Measurements from ENCODE around the gene ACSS1.

ACSS1 gene

DNA sequence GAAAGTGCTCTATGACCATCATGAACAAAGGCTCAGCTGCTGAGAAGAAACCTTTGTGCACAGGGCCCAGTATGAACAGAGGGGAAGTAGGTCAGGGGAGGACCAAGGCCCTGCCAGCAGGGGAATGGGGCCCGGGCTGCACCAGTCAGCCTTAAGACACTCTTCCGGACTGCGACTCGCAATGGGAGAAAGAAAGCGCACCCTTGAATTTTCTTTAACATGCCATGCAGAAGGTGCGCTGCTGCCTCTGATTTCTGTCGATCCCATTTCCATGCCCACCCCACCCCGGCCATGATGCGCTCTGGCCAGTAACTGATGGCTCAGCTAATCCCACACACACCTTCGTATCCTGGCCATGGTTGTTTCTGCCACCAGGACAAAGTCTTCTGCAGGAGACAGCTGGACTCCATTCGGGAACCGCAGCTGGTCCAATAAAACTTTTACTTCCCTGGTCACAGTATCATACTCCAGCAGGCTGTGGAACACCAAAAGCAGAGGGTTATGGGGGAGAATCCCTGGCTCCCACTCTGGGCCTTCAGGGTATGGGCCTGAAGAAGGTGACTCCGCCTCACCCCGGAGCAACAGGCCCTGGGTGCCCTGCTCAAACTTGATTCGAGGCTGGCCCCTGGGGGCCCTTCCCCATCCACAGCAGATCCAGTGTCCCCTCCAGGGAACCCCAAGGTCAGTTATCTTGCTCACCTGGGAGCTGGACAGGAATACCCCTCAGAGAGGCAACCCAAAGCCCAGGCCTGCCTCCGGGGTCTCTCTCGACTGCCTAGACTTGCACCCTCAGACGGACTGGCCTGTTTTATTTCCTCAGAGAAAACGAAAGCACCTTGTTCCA is 88.5 kb downstream of the ACSS1 start:
- no peak overlapping the region for H3K27ac ChIP-seq (ENCODE audit: poor library complexity, severe bottlenecking)
- H3K4me1 ChIP-seq (ENCODE audit: insufficient read depth, poor library complexity, severe bottlenecking) = no peaks in the 10 kb centered on the region
- peaks cover 32% of the 10 kb centered on the region for H3K36me3 ChIP-seq (ENCODE audit: low read depth)

DNA sequence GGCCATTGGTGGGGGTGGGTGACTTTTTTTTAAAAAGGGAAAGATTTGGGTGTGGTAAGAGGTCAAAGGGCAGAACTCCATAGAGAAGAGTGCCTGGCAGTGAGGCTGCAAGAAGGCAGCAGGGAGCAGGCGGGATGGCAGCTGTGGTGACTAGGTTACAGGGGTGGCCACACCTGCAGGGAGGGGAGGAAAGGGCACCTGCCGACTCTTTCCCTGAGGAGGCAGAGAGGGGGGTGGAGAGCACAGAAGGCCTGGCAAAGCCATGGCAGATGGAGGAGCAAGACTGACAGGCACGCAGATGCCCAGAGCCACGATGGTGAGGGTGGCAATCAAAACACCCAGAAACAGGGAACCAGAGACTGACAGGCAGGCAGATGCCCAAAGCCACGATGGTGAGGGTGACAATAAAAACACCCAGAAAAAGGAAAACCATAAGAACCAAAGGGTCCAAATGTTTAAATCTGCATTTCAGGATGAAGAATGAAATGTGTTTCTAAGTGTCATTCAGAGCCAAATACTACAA is 89.6 kb downstream of the ACSS1 start:
- Histone ChIP-seq H3K27ac (ENCODE audit: poor library complexity, severe bottlenecking) (no peak overlapping the region), H3K27me3 (ENCODE audit: insufficient read depth, poor library complexity, severe bottlenecking) (no peaks in the 10 kb centered on the region), H3K4me3 (ENCODE audit: severe bottlenecking) (no peak overlapping the region), H3K9me3 (ENCODE audit: severe bottlenecking) (no peaks in the 10 kb centered on the region), H3K36me3 (ENCODE audit: low read depth) (peaks cover 32% of the 10 kb centered on the region), H3K4me1 (ENCODE audit: insufficient read depth, poor library complexity, severe bottlenecking) (no peaks in the 10 kb centered on the region)
- peak; percentile 29 for DNase-seq (ENCODE audit: low spot score)
- no peak for ATAC-seq (ENCODE audit: low read depth)
- TF ChIP-seq, protein P1, sequence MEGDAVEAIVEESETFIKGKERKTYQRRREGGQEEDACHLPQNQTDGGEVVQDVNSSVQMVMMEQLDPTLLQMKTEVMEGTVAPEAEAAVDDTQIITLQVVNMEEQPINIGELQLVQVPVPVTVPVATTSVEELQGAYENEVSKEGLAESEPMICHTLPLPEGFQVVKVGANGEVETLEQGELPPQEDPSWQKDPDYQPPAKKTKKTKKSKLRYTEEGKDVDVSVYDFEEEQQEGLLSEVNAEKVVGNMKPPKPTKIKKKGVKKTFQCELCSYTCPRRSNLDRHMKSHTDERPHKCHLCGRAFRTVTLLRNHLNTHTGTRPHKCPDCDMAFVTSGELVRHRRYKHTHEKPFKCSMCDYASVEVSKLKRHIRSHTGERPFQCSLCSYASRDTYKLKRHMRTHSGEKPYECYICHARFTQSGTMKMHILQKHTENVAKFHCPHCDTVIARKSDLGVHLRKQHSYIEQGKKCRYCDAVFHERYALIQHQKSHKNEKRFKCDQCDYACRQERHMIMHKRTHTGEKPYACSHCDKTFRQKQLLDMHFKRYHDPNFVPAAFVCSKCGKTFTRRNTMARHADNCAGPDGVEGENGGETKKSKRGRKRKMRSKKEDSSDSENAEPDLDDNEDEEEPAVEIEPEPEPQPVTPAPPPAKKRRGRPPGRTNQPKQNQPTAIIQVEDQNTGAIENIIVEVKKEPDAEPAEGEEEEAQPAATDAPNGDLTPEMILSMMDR (IDR thresholded peaks at IDR 0.05; ENCODE audit: poor library complexity, severe bottlenecking) = no peak

More for the DNA sequence above, 88.5 kb downstream of the ACSS1 start:
- DNase-seq (ENCODE audit: low spot score) = no peak
- Histone ChIP-seq H3K27me3 (ENCODE audit: insufficient read depth, poor library complexity, severe bottlenecking) (no peaks in the 10 kb centered on the region), H3K4me3 (ENCODE audit: severe bottlenecking) (no peak overlapping the region), H3K9me3 (ENCODE audit: severe bottlenecking) (no peaks in the 10 kb centered on the region)
- no peak for ATAC-seq (ENCODE audit: low read depth)
- TF ChIP-seq, protein P1 (IDR thresholded peaks at IDR 0.05; ENCODE audit: poor library complexity, severe bottlenecking) = no peak

DNA sequence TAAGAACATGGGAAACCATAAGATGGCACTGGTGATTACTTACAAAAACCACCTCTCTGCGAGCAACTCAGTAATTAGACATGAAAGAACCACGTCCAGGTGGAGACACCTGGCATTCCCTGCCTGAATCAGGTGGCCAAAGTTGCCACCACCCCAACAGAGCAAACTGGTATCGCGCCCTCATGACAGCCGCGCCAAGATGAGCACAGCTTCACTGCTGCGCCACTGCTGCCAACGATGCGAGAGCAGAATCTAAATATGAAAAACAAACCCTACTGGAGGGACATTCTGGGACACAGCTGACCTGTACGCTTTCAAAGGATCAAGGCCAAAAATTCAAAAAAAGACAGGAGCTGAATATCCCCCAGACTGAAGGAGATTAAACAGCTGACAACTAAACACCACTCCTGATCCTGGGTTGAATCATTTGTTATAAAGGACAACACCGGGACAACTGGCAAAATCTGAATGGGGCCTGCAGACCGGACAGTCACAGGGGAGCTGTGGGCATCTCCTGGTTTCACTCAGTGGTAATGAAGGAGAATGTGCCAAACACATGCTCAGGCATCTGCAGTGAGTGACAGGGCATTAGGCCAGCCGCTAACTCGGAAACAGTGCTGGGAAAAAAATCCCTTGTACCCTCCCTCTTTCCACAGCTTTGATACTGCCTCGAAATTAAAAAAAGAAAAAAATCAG is 91.5 kb downstream of the ACSS1 start:
- Histone ChIP-seq H3K9me3 (ENCODE audit: severe bottlenecking) (no peaks in the 10 kb centered on the region), H3K36me3 (ENCODE audit: low read depth) (peaks cover 32% of the 10 kb centered on the region), H3K4me3 (ENCODE audit: severe bottlenecking) (no peak overlapping the region), H3K4me1 (ENCODE audit: insufficient read depth, poor library complexity, severe bottlenecking) (no peaks in the 10 kb centered on the region), H3K27ac (ENCODE audit: poor library complexity, severe bottlenecking) (no peak overlapping the region), H3K27me3 (ENCODE audit: insufficient read depth, poor library complexity, severe bottlenecking) (no peaks in the 10 kb centered on the region)
- DNase-seq (ENCODE audit: low spot score) (peak; percentile 21), ATAC-seq (ENCODE audit: low read depth) (no peak)
- TF ChIP-seq, protein P1 (IDR thresholded peaks at IDR 0.05; ENCODE audit: poor library complexity, severe bottlenecking) = no peak

DNA sequence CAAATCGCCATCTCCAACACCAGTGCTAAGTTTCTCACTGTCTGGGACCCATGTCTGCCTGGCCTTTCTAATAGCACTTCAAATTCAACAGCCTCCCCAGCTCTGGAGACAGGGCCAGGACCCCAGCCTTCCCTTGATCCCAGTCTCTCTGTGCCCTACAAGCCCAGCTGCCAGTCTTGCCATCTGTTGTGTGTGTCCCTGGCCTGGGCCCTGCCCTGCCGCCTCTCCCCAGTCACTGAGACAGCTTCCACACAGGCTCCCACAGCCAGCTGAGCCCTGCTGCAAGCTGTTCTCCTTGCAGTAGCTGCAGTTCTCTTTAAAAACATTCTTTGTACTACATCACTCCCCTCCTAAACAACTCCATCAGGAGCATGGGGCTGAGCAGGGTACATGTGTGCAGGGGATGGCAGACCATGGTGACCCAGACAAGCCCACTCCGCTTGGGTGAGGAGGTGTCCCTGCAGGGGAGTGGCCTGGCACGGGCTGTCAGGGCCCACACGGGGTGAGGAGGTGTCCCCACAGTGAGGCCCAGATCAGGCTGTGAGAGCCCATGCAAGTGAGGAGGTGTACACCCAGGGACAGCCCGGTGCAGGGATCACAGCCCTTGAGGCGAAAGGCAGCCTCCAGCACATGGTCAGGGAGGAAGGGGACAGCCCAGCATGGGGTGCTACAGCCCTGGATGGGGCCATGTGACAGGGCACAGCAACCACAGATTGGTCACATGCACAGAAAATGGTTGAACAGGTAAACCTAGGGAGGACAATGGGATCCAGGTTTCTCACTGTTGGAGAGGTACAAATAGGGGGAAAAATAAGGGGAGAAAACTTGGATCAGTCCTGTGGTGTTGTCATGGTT is 92.6 kb downstream of the ACSS1 start:
- Histone ChIP-seq H3K36me3 (ENCODE audit: low read depth) (peaks cover 21% of the 10 kb centered on the region), H3K9me3 (ENCODE audit: severe bottlenecking) (no peaks in the 10 kb centered on the region), H3K27me3 (ENCODE audit: insufficient read depth, poor library complexity, severe bottlenecking) (no peaks in the 10 kb centered on the region), H3K27ac (ENCODE audit: poor library complexity, severe bottlenecking) (no peak overlapping the region), H3K4me1 (ENCODE audit: insufficient read depth, poor library complexity, severe bottlenecking) (no peaks in the 10 kb centered on the region), H3K4me3 (ENCODE audit: severe bottlenecking) (no peak overlapping the region)
- DNase-seq (ENCODE audit: low spot score) = peak; percentile 53
- ATAC-seq (ENCODE audit: low read depth) = no peak; the same call in 2 of the 3 replicates
- TF ChIP-seq, protein P1 (IDR thresholded peaks at IDR 0.05; ENCODE audit: poor library complexity, severe bottlenecking) = no peak
